ENCODE measurements around the gene FAM43A.

DNA sequence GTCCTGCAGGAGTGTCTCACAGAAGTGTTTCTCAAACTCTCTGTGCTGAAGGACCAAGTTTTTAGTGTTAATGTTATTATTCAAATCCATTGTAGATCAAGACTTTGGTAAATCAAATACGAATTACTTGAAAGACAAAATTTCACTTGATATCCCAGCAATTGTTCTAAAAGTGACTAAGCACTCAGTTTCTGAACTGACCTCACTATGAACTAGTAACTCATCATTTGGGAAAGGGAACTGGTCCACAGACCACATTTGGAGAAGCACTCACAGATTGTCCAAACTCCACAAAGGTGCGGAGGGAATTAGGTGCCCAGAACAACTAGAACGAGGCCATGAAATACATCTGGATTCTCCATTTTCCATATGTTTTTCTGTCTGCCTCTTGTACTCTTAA is 25.6 kb downstream of the FAM43A start:
- TF ChIP-seq, protein P1, sequence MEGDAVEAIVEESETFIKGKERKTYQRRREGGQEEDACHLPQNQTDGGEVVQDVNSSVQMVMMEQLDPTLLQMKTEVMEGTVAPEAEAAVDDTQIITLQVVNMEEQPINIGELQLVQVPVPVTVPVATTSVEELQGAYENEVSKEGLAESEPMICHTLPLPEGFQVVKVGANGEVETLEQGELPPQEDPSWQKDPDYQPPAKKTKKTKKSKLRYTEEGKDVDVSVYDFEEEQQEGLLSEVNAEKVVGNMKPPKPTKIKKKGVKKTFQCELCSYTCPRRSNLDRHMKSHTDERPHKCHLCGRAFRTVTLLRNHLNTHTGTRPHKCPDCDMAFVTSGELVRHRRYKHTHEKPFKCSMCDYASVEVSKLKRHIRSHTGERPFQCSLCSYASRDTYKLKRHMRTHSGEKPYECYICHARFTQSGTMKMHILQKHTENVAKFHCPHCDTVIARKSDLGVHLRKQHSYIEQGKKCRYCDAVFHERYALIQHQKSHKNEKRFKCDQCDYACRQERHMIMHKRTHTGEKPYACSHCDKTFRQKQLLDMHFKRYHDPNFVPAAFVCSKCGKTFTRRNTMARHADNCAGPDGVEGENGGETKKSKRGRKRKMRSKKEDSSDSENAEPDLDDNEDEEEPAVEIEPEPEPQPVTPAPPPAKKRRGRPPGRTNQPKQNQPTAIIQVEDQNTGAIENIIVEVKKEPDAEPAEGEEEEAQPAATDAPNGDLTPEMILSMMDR (conservative IDR thresholded peaks at IDR 0.05; ENCODE audit: low read depth, low read length): no peak
- TF ChIP-seq POLR2A (IDR thresholded peaks at IDR 0.05; ENCODE audit: low read depth, low read length) (no peak), FOS (IDR thresholded peaks at IDR 0.05; ENCODE audit: low read depth, low read length) (no peak)
- TF ChIP-seq, protein P2, sequence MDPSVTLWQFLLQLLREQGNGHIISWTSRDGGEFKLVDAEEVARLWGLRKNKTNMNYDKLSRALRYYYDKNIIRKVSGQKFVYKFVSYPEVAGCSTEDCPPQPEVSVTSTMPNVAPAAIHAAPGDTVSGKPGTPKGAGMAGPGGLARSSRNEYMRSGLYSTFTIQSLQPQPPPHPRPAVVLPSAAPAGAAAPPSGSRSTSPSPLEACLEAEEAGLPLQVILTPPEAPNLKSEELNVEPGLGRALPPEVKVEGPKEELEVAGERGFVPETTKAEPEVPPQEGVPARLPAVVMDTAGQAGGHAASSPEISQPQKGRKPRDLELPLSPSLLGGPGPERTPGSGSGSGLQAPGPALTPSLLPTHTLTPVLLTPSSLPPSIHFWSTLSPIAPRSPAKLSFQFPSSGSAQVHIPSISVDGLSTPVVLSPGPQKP (IDR thresholded peaks at IDR 0.05; ENCODE audit: borderline replicate concordance, low read depth, low read length): no peak

Measured in IMR-90 (cell line).